Measurements from ENCODE around the gene ITPKC.
A peak's percentile ranks its signal among the peaks of the same experiment; 100 is the strongest.

The ITPKC gene

GRCh38 chr19:40716482-40717324, at the start of gene ITPKC, which contains the start of gene COQ8B:
Gene ITPKC (plus strand): TSS chr19:40717112. CDS start chr19:40717136, 24 bp downstream.
Gene COQ8B (minus strand): TSS chr19:40716886. CDS start chr19:40714632, 2,254 bp downstream.
- DNase-seq: peak; percentile 94 to 99 (median 98)

GRCh38 chr19:40667602-40668001, 49.3 kb upstream of the ITPKC start:
- no peak for DNase-seq

- no peak for DNase-seq
These were observed 47.8 kb upstream of the ITPKC start for GRCh38 chr19:40668991-40669614.

GRCh38 chr19:40671404-40671803, 45.5 kb upstream of the ITPKC start:
- no peak for DNase-seq

GRCh38 chr19:40672038-40672437, 44.9 kb upstream of the ITPKC start:
- DNase-seq: no peak

GRCh38 chr19:40672573-40673299, 44.2 kb upstream of the ITPKC start:
- no peak for DNase-seq

- no peak for DNase-seq
These were observed 43.5 kb upstream of the ITPKC start for GRCh38 chr19:40673397-40673796.

- DNase-seq: no peak
These were observed 42.6 kb upstream of the ITPKC start for GRCh38 chr19:40674291-40674690.

GRCh38 chr19:40677156-40677555, 39.8 kb upstream of the ITPKC start:
- DNase-seq: no peak

GRCh38 chr19:40681039-40681438, 35.9 kb upstream of the ITPKC start:
- no peak for DNase-seq

GRCh38 chr19:40682431-40682964, 34.4 kb upstream of the ITPKC start:
- DNase-seq: no peak

GRCh38 chr19:40683437-40683836, 33.5 kb upstream of the ITPKC start:
- no peak for DNase-seq

GRCh38 chr19:40684280-40684679, 32.6 kb upstream of the ITPKC start:
- no peak for DNase-seq

GRCh38 chr19:40685016-40685526, 31.8 kb upstream of the ITPKC start:
- DNase-seq: no peak

- no peak for DNase-seq
These were observed 31.3 kb upstream of the ITPKC start for GRCh38 chr19:40685563-40685962.

GRCh38 chr19:40686882-40687524, 29.9 kb upstream of the ITPKC start:
- DNase-seq: no peak

GRCh38 chr19:40687525-40688016, 29.3 kb upstream of the ITPKC start:
- no peak for DNase-seq

GRCh38 chr19:40688309-40688708, 28.6 kb upstream of the ITPKC start:
- DNase-seq: no peak

- DNase-seq: no peak
These were observed 27.9 kb upstream of the ITPKC start for GRCh38 chr19:40688987-40689338.

- no peak for DNase-seq
These were observed 27.4 kb upstream of the ITPKC start for GRCh38 chr19:40689339-40690049.

- DNase-seq: peak in 1 of 6 experiments; percentile 17
These were observed 26.7 kb upstream of the ITPKC start, which contains the start of gene NUMBL for GRCh38 chr19:40690050-40690692. Gene NUMBL (minus strand): TSS chr19:40690651. CDS start chr19:40690483, 168 bp downstream.

Data from stimulated activated naive CD4-positive, alpha-beta T cell (primary cell).